GM12872 (cell line): Measurements from ENCODE around the gene PTRHD1.

Experiments used
- CTCF ChIP-seq: IDR thresholded peaks from 3 replicates; pipeline ENCODE4 v1.5.1; 2011; ENCODE audit warnings: low read depth, mild to moderate bottlenecking, low read length, moderate library complexity; ENCODE audit not compliant: insufficient read depth

Gene PTRHD1

DNA sequence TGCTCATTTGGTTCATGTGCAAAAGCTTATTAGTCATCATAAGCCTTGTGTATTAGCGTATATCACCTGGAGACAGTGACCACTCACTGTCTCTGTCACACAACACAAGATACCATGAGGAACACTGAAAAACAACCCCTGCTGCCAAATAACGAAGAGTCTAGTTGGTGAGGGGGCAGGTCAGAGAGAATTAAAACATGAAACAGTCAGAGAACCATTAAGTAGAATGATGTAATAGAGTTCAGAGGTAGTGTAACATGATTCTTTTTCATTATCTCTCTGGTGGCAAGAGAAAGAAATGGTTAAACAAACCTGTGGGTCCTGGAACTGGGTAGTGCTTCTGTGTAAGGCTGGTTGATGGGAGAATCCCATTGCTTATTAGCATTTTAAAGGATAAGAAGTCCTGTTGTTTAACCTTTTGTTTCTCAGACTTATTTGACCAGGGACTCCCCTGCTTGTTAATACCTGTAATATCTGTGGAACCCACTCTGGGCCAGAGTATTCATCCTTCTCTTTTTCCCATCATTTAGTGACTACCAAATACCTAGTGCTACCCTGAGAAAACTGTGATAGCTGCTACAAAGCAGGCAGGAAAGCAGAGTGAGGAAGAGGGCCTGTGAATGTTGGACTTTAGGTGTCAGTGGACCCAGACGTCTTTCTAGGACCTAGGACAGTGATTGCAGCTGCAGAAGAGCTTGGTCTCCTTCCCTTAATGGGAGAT lies 38.0 kb downstream of the PTRHD1 start:
- no peak for TF ChIP-seq CTCF

- TF ChIP-seq CTCF, result no peak
These were observed 44.0 kb downstream of the PTRHD1 start for GRCh38 chr2:24749069-24749691.

- TF ChIP-seq CTCF, result no peak
These were observed 45.9 kb downstream of the PTRHD1 start for GRCh38 chr2:24747299-24747698.

- no peak for TF ChIP-seq CTCF
These were observed 47.4 kb downstream of the PTRHD1 start for GRCh38 chr2:24745825-24746224.

- no peak for TF ChIP-seq CTCF
These were observed 48.8 kb downstream of the PTRHD1 start for GRCh38 chr2:24744356-24744755.

DNA sequence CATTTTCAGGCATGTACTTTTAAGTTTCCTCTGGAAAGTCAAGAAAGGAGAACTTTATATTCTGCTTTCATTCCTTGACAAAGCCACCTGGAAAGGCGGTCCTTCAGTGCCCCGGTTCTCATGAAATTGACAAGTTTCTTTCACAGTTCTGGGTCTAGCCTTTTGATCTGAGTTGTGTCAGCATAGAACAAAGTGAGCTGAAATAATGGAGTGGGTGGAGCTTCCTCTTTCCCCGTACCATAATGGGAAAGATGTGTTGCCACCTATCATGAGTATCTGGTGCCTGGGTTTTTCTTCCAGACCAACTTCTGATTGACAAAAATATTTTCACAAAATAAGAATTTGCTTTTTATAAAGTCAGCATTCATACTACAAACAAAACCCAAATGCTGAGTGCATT lies 49.3 kb downstream of the PTRHD1 start:
- TF ChIP-seq CTCF, result no peak

DNA sequence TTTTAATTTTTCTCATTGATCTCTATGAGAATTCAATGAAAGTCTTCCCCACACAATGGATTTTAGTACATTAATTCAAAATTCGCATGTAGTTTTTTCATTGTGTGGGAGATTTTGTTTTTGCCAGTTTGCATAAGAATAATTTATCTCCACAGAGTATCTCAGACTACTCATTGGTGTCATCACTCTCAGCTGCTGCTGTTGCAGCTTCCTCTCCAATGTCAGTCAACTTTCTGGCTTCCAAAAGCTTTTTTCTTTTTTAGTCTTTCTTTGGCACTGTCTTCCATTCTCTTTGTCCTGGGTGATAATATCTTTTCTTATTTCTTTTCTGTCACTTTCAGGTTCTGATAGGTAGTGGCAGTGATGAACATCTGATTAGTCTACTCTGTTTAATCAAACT lies 50.5 kb downstream of the PTRHD1 start:
- TF ChIP-seq CTCF, result no peak
